Heart left ventricle (tissue), 16 donors: ENCODE results near the gene SERINC3. TPM values are rescaled to one million over a fixed set of nuclear protein-coding genes. Genes with fewer than 3 reads are reported as not detected.

Experiments used
- ATAC-seq, 4 donors: fragments of 200-7000 bp; cut with Tn5 transposase; one replicate each; pipeline ENCODE4 v1.9.1; 2020 to 2022; ENCODE audit warnings: moderate library complexity in 4 of 4, mild to moderate bottlenecking in 3 of 4, moderate number of reproducible peaks in 1 of 4
- DNase-seq, 5 donors: peaks; one replicate each; pipeline ENCODE4 v3.0.0-alpha.2; 2020
- H3K27ac ChIP-seq, 12 donors: fragments of 200-600 bp; sonication (generic) in 4 of 12; one replicate each; pipeline versions ENCODE4 v1.5.0 to v1.8.0; 2016 to 2022; ENCODE audit warnings: mild to moderate bottlenecking in 2 of 12
- H3K27me3 ChIP-seq, 9 donors: fragments of 200-600 bp; sonication (generic) in 2 of 9; one replicate each; pipeline versions ENCODE4 v1.5.1 to v1.8.0; 2016 to 2022; ENCODE audit warnings: mild to moderate bottlenecking in 3 of 9
- H3K36me3 ChIP-seq, 9 donors: fragments of 200-600 bp; sonication (generic) in 2 of 9; one replicate each; pipeline versions ENCODE4 v1.5.0 to v1.8.0; 2018 to 2022; ENCODE audit warnings: mild to moderate bottlenecking in 2 of 9
- H3K4me1 ChIP-seq, 12 donors: fragments of 200-600 bp; sonication (generic) in 4 of 12; one replicate each; pipeline versions ENCODE4 v1.5.0 to v1.8.0; 2016 to 2022; ENCODE audit warnings: mild to moderate bottlenecking in 3 of 12
- H3K4me3 ChIP-seq, 12 donors: fragments of 200-600 bp; sonication (generic) in 4 of 12; one replicate each; pipeline versions ENCODE4 v1.5.0 to v1.8.0; 2017 to 2022; ENCODE audit warnings: mild to moderate bottlenecking in 9 of 12, moderate library complexity in 4 of 12
- H3K9me3 ChIP-seq, 12 donors: fragments of 200-600 bp; sonication (generic) in 4 of 12; one replicate each; pipeline versions ENCODE4 v1.5.0 to v1.8.0; 2016 to 2022; ENCODE audit warnings: mild to moderate bottlenecking in 1 of 12
- CTCF ChIP-seq, 12 donors: fragments of 200-600 bp; sonication (generic) in 4 of 12; IDR thresholded peaks; one replicate each; pipeline versions ENCODE4 v1.5.0 to v1.8.0; 2018 to 2022; ENCODE audit warnings: antibody characterized with exemption in 12 of 12, mild to moderate bottlenecking in 5 of 12
- POLR2A ChIP-seq, 2 donors: fragments of 450-650 bp; IDR thresholded peaks; one replicate each; pipeline ENCODE4 v1.6.1; 2017; ENCODE audit warnings: antibody characterized with exemption in 2 of 2, mild to moderate bottlenecking in 2 of 2, moderate library complexity in 2 of 2
- WGBS, 4 donors: extraction: QIAGEN DNeasy Blood & Tissue Kit in 2 of 4; methylation state at CpG; one replicate each; pipeline versions ENCODE4 v1.1.5 to v1.1.7; 2013 to 2018; 5-methylcytosine and 5-hydroxymethylcytosine counted together
- intact Hi-C, 10 donors: fragments of 100-400 bp; cut with DNase I; formaldehyde crosslinking; loops; one replicate each; pipeline versions ENCODE4 v1.11.1 to v1.14.2; 2022
- polyA plus RNA-seq, 2 donors: library from polyadenylated mRNA; stranded (reverse); fragments of 200-250 nt; gene quantifications; one replicate each; pipeline ENCODE4 v1.2.3, GENCODE V29; 2013
- total RNA-seq, 9 donors: library from RNA; depleted of rRNA in 2 of 9; stranded (reverse); fragments of >200 nt in 2 of 9; fragmentation: NEBNext Ultra II Directional in 3 of 9; extraction: Animal tissue kit (Norgen Biotek cat#: 25700) in 3 of 9; gene quantifications; one replicate each; pipeline versions ENCODE4 v1.1.0 to v1.2.4, GENCODE V29; 2016 to 2023
- donor health status: ischemic (EF 13 %, LVEDD 7.1; RV severe dilation, severe dysfunction).
- donor health status: healthy with polysubstance abuse.
- donor health status: DM: no; HTN: yes; CAD: no.
- donor health status: DM: no; HTN: no; CAD: no.
- donor health status: ischemic (EF 25% LVEDD 6.9; RV normal size, moderate dysfunction).
- donor health status: ischemic (EF 25% LVEDD 5.7; RV mildly dilated, moderate dysfunction).
- donor health status: healthy.
- donor health status: DM: yes; HTN: yes; CAD: no.
- donor health status: ischemic (EF 35%, LVEDD 5.7; RV mildly dilated, moderate dysfunction).
- donor health status: nonischemic (EF 11% LVEDD 7.7; RV severe dilation, severe dysfunction).
- donor health status: DM: yes; HTN: yes; CAD: no.
- donor health status: PGD.
- donor health status: ischemic (EF 29% LVEDD 5.4; RV normal size, mild dysfunction).
- donor health status: nonischemic (EF 23%, LVEDD 6.1; RV moderate dilation, normal function).

The SERINC3 gene
- total and polyA plus RNA-seq, 11 donors = 32.9 to 114 (median 96.2) TPM

- ATAC-seq (peak in 1 of 4 donors; percentile 79), DNase-seq (no peak)
- Histone ChIP-seq H3K27me3 (no peaks in the 10 kb centered on the region), H3K4me3 (no peak overlapping the region), H3K9me3 (no peaks in the 10 kb centered on the region), H3K36me3 (no peaks in the 10 kb centered on the region), H3K27ac (peak overlapping the region in 1 of 12 donors; percentile 11), H3K4me1 (peaks cover 0 to 50% (median 7%) of the 10 kb centered on the region in 12 donors)
- intact Hi-C loops = no loop called here
- TF ChIP-seq POLR2A (IDR thresholded peaks at IDR 0.05) (no peak), CTCF (IDR thresholded peaks at IDR 0.05) (no peak)
Measured at GRCh38 chr20:44559302-44559701, 37.4 kb upstream of the SERINC3 start.

GRCh38 chr20:44552950-44553908 lies 31.4 kb upstream of the SERINC3 start:
- intact Hi-C loops = no loop called here
- Histone ChIP-seq H3K27me3 (no peaks in the 10 kb centered on the region), H3K4me1 (peaks cover 2 to 55% (median 22%) of the 10 kb centered on the region in 12 donors), H3K4me3 (no peak overlapping the region), H3K9me3 (no peaks in the 10 kb centered on the region), H3K36me3 (no peaks in the 10 kb centered on the region), H3K27ac (peak overlapping the region; percentile 6 to 84 (median 52))
- ATAC-seq (peak; percentile 47 to 78 (median 62)), DNase-seq (no peak)
- WGBS, 4 donors = 48 to 63% (median 55%) methylated on average over 6 of the region's 6 CpGs
- no peak for TF ChIP-seq POLR2A (IDR thresholded peaks at IDR 0.05)
- no peak for TF ChIP-seq CTCF (IDR thresholded peaks at IDR 0.05)

GRCh38 chr20:44552568-44552949 lies 30.7 kb upstream of the SERINC3 start:
- DNase-seq = no peak
- no peaks in the 10 kb centered on the region for H3K36me3 ChIP-seq
- no peak for TF ChIP-seq CTCF (IDR thresholded peaks at IDR 0.05)
- TF ChIP-seq POLR2A (IDR thresholded peaks at IDR 0.05) = no peak
- intact Hi-C loops = no loop called here
- H3K27me3 ChIP-seq = no peaks in the 10 kb centered on the region
- no peak for ATAC-seq
- WGBS, 4 donors = 74 to 83% (median 80%) methylated on average over 3 of the region's 3 CpGs
- H3K4me3 ChIP-seq = no peak overlapping the region
- H3K4me1 ChIP-seq = peaks cover 4 to 62% (median 27%) of the 10 kb centered on the region in 12 donors
- peak overlapping the region in 11 of 12 donors; percentile 14 to 84 (median 53) for H3K27ac ChIP-seq
- H3K9me3 ChIP-seq = no peaks in the 10 kb centered on the region

GRCh38 chr20:44552050-44552449 lies 30.2 kb upstream of the SERINC3 start:
- 80 to 88% (median 84%) methylated on average over 4 of the region's 4 CpGs for WGBS, 4 donors
- H3K27ac ChIP-seq = peak overlapping the region in 7 of 12 donors; percentile 4 to 84 (median 53)
- no peaks in the 10 kb centered on the region for H3K27me3 ChIP-seq
- DNase-seq (no peak), ATAC-seq (no peak)
- peaks cover 4 to 63% (median 27%) of the 10 kb centered on the region in 12 donors for H3K4me1 ChIP-seq
- intact Hi-C loops = no loop called here
- H3K4me3 ChIP-seq = no peak overlapping the region
- no peaks in the 10 kb centered on the region for H3K9me3 ChIP-seq
- TF ChIP-seq POLR2A (IDR thresholded peaks at IDR 0.05) = no peak
- TF ChIP-seq CTCF (IDR thresholded peaks at IDR 0.05) = no peak
- H3K36me3 ChIP-seq = no peaks in the 10 kb centered on the region
